ENCODE results near the gene GPR78. TPM values are rescaled to one million over a fixed set of nuclear protein-coding genes. Genes with fewer than 3 reads are reported as not detected.

Gene GPR78
- total and polyA plus RNA-seq, 2 of the 4 experiments (the other 2 are of a cell fraction), result under 0.01 to 0.10 TPM

DNA sequence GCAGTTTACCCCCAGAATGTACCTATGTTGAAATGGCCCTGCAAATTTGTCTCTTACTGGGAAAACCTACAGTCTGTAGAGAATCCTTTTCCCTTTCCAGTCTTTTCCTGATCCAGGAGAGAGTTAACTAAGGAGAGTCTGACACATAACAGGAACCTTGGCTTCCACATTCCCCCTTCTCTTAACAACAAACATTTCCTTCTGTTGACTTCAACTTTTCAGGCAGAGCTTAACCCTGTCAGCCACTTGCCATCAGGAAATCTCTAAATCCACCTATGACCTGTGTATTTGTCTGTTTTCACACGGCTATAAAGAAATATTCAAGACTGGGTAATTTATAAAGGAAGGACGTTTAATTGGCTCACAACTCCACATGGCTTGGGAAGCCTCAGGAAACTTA lies 45.6 kb upstream of the GPR78 start:
- H3K56ac ChIP-seq (ENCODE audit: extremely low read depth, insufficient read depth, low read length), result no peak overlapping the region
- H3K9me3 ChIP-seq (ENCODE audit: control insufficient read depth, insufficient read depth, low read length), result no peaks in the 10 kb centered on the region
- POLR2A ChIA-PET (ENCODE audit: unreplicated experiment), result no interaction called here
- H3K18ac ChIP-seq (ENCODE audit: low read depth, low read length), result peak overlapping the region; percentile 49; the same call in 1 of the 2 replicates
- no peak overlapping the region for H2BK5ac ChIP-seq (ENCODE audit: low read depth, low read length, poor library complexity, severe bottlenecking)
- H2AK9ac ChIP-seq (replicated peaks; ENCODE audit: low read depth, low read length, poor library complexity), result no peak overlapping the region
- ATAC-seq (ENCODE audit: low read depth), result peak; percentile 50
- DNase-seq, result no peak
- peak overlapping the region; percentile 40; the same call in 1 of the 2 replicates for H3K27ac ChIP-seq (ENCODE audit: insufficient read depth, low read length)
- no peaks in the 10 kb centered on the region for H3K79me1 ChIP-seq (ENCODE audit: low read depth in 1 of 2, low read length in 2 of 2)
- H3K4ac ChIP-seq (ENCODE audit: low read depth, low read length), result no peak overlapping the region
- TF ChIP-seq CEBPB (IDR thresholded peaks at IDR 0.05; ENCODE audit: low read depth, low read length) (no peak), NFE2L2 (IDR thresholded peaks at IDR 0.05; ENCODE audit: low read depth, low read length) (no peak), RAD21 (IDR thresholded peaks at IDR 0.05; ENCODE audit: low read length) (no peak), BHLHE40 (IDR thresholded peaks at IDR 0.05; ENCODE audit: low read depth, low read length) (no peak), MXI1 (IDR thresholded peaks at IDR 0.05; ENCODE audit: borderline replicate concordance, low read depth, low read length) (no peak), POLR2A (IDR thresholded peaks at IDR 0.05; ENCODE audit: low read depth, low read length) (no peak), MAFK (IDR thresholded peaks at IDR 0.05; ENCODE audit: low read depth, low read length) (no peak), FOS (IDR thresholded peaks at IDR 0.05; ENCODE audit: low read depth, low read length) (no peak), MAZ (IDR thresholded peaks at IDR 0.05; ENCODE audit: borderline replicate concordance, low read depth, low read length) (no peak), SMC3 (IDR thresholded peaks at IDR 0.05; ENCODE audit: low read depth, low read length) (no peak), RFX5 (IDR thresholded peaks at IDR 0.05; ENCODE audit: low read depth, low read length) (no peak), CHD1 (IDR thresholded peaks at IDR 0.05; ENCODE audit: low read depth, low read length) (no peak), RCOR1 (IDR thresholded peaks at IDR 0.05; ENCODE audit: insufficient replicate concordance, low read length) (no peak)
- TF ChIP-seq, protein P1, sequence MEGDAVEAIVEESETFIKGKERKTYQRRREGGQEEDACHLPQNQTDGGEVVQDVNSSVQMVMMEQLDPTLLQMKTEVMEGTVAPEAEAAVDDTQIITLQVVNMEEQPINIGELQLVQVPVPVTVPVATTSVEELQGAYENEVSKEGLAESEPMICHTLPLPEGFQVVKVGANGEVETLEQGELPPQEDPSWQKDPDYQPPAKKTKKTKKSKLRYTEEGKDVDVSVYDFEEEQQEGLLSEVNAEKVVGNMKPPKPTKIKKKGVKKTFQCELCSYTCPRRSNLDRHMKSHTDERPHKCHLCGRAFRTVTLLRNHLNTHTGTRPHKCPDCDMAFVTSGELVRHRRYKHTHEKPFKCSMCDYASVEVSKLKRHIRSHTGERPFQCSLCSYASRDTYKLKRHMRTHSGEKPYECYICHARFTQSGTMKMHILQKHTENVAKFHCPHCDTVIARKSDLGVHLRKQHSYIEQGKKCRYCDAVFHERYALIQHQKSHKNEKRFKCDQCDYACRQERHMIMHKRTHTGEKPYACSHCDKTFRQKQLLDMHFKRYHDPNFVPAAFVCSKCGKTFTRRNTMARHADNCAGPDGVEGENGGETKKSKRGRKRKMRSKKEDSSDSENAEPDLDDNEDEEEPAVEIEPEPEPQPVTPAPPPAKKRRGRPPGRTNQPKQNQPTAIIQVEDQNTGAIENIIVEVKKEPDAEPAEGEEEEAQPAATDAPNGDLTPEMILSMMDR (conservative IDR thresholded peaks at IDR 0.05; ENCODE audit: low read depth, low read length), result no peak
- TF ChIP-seq, protein P2, sequence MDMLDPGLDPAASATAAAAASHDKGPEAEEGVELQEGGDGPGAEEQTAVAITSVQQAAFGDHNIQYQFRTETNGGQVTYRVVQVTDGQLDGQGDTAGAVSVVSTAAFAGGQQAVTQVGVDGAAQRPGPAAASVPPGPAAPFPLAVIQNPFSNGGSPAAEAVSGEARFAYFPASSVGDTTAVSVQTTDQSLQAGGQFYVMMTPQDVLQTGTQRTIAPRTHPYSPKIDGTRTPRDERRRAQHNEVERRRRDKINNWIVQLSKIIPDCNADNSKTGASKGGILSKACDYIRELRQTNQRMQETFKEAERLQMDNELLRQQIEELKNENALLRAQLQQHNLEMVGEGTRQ (IDR thresholded peaks at IDR 0.05; ENCODE audit: low read depth, low read length), result no peak
- TF ChIP-seq, protein P3, sequence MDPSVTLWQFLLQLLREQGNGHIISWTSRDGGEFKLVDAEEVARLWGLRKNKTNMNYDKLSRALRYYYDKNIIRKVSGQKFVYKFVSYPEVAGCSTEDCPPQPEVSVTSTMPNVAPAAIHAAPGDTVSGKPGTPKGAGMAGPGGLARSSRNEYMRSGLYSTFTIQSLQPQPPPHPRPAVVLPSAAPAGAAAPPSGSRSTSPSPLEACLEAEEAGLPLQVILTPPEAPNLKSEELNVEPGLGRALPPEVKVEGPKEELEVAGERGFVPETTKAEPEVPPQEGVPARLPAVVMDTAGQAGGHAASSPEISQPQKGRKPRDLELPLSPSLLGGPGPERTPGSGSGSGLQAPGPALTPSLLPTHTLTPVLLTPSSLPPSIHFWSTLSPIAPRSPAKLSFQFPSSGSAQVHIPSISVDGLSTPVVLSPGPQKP (IDR thresholded peaks at IDR 0.05; ENCODE audit: borderline replicate concordance, low read depth, low read length), result no peak
- H2BK20ac ChIP-seq (ENCODE audit: low read depth, low read length), result no peak overlapping the region
- no peak overlapping the region for H2AFZ ChIP-seq (replicated peaks; ENCODE audit: low read length, poor library complexity)
- in situ Hi-C loops (cut with MboI; ENCODE audit: low sequenced_read_pairs) (no loop called here), dilution Hi-C loops (cut with HindIII; ENCODE audit: low sequenced_read_pairs, unreplicated experiment) (no loop called here), intact Hi-C loops (cut with micrococcal nuclease) (loop anchor here (2.0 kb wide), 1 partner anchor 62 kb away; no protein-coding TSS in a partner anchor)
- no CpG with 5 or more reads among the region's 2 CpGs for WGBS, 2 experiments (ENCODE audit: extremely low coverage in 2 of 2, insufficient read length in 1 of 2)
- H3K4me3 ChIP-seq (ENCODE audit: insufficient read depth, low read depth, low read length), result no peak overlapping the region
- H3K9me1 ChIP-seq (ENCODE audit: insufficient read depth, low read length), result no peaks in the 10 kb centered on the region
- no peaks in the 10 kb centered on the region for H3K36me3 ChIP-seq (ENCODE audit: control insufficient read depth, insufficient read depth, low read length)
- peaks cover 8% of the 10 kb centered on the region; the same call in 1 of the 2 replicates for H3K4me1 ChIP-seq (ENCODE audit: control insufficient read depth, insufficient read depth, low read length)
- H3K4me2 ChIP-seq (ENCODE audit: low read depth, low read length), result no peak overlapping the region
- no peak overlapping the region for H4K8ac ChIP-seq (ENCODE audit: low read depth in 2 of 2, low read length in 2 of 2)
- H2BK120ac ChIP-seq (ENCODE audit: low read depth, low read length), result no peak overlapping the region
- H4K20me1 ChIP-seq (ENCODE audit: insufficient read depth, low read length), result no peaks in the 10 kb centered on the region
- no peak overlapping the region for H2AK5ac ChIP-seq (ENCODE audit: low read depth, low read length)
- no peak overlapping the region for H2BK15ac ChIP-seq (ENCODE audit: low read depth, low read length)
- no peak overlapping the region for H3K14ac ChIP-seq (replicated peaks; ENCODE audit: low read depth, low read length)
- no peak overlapping the region for H4K91ac ChIP-seq (ENCODE audit: insufficient read depth, low read depth, low read length)
- no peak overlapping the region for H3K23ac ChIP-seq (ENCODE audit: low read depth, low read length)
- H4K5ac ChIP-seq (ENCODE audit: low read depth, low read length), result no peak overlapping the region
- no TSS peak for BruUV-seq (replicated peaks)
- no peaks in the 10 kb centered on the region; the same call in none of the 2 replicates for H3K27me3 ChIP-seq (ENCODE audit: control insufficient read depth, insufficient read depth, low read length)
- CTCF ChIA-PET, result no interaction called here
- no peak overlapping the region for H3K9ac ChIP-seq (ENCODE audit: low read depth, low read length)

Measured in IMR-90 (cell line).